K562 (cell line): ENCODE results near the gene SURF4. TPM values are rescaled to one million over a fixed set of nuclear protein-coding genes. Genes with fewer than 3 reads are reported as not detected.
A peak's percentile ranks its signal among the peaks of the same experiment; 100 is the strongest.

Source experiments
- ATAC-seq: fragments of 200-7000 bp; cut with Tn5 transposase; 3 replicates; pipeline ENCODE4 v1.9.1; 2020; ENCODE audit warnings: moderate library complexity
- BruUV-seq: library from RNA; stranded (reverse); fragments of 400-500 nt; replicated peaks from 2 replicates; lab custom pipeline; 2021; lab: Mats Ljungman, UMichigan
- CTCF ChIA-PET: fragments of 300-600 bp; formaldehyde crosslinking; extraction: SDS; loops from one replicate; lab custom pipeline; 2021; ENCODE audit warnings: low intra/inter-chr PET ratio; lab: Yijun Ruan, JAX
- POLR2A ChIA-PET: fragments of 300-600, 350-650 bp; sonication (Branson Sonifier 250); formaldehyde crosslinking; extraction: SDS; loops from one replicate; lab custom pipeline; 2021; ENCODE audit warnings: antibody characterized with exemption, inconsistent platforms; lab: Yijun Ruan, JAX
- DNase-seq, 4 experiments: peaks; one replicate each; pipeline versions ENCODE4 v3.0.0 to v3.0.0-alpha.2; 2011 to 2018; ENCODE audit warnings: low spot score in 3 of 4, mixed read lengths in 3 of 4; ENCODE audit errors: extremely low read depth in 1 of 4
- FAIRE-seq: peaks from 2 replicates; lab custom pipeline; 2011; peaks lifted over from hg19 to GRCh38; lab: Jason Lieb, UNC
- H2AFZ ChIP-seq: 2 replicates; pipeline ENCODE4 v1.6.0; 2011; ENCODE audit warnings: low read depth, low read length, control low read depth, inconsistent platforms
- H3K27ac ChIP-seq: fragments of 200-600 bp; 3 replicates; pipeline ENCODE4 v1.8.0; 2011; ENCODE audit warnings: low read depth, mild to moderate bottlenecking, control low read depth, inconsistent platforms, low read length, moderate library complexity, mixed read lengths; ENCODE audit errors: extremely low read depth
- H3K27me3 ChIP-seq, 2 experiments: fragments of 300-600 bp in 1 of 2; 2 replicates in 1 of 2; 3 replicates in 1 of 2; pipeline versions ENCODE4 v1.6.0 to v1.8.0; 2011; ENCODE audit warnings: inconsistent platforms in 2 of 2, low read length in 2 of 2, mild to moderate bottlenecking in 1 of 2, mixed read lengths in 1 of 2, moderate library complexity in 1 of 2; ENCODE audit not compliant: control insufficient read depth in 2 of 2, insufficient read depth in 2 of 2
- H3K36me3 ChIP-seq: fragments of 300-600 bp; 3 replicates; pipeline ENCODE4 v1.8.0; 2011; ENCODE audit warnings: mild to moderate bottlenecking, low read length, inconsistent platforms; ENCODE audit not compliant: control insufficient read depth, insufficient read depth
- H3K4me1 ChIP-seq, 2 experiments: fragments of 200-600 bp in 1 of 2; replicated peaks in 1 of 2; 2 replicates in 1 of 2; 3 replicates in 1 of 2; pipeline versions ENCODE4 v1.5.1 to v1.8.0; 2011; ENCODE audit warnings: inconsistent platforms in 2 of 2, low read length in 2 of 2, mild to moderate bottlenecking in 1 of 2, mixed read lengths in 1 of 2, moderate library complexity in 1 of 2; ENCODE audit not compliant: control insufficient read depth in 2 of 2, insufficient read depth in 2 of 2
- H3K4me2 ChIP-seq: 2 replicates; pipeline ENCODE4 v1.6.1; 2011; ENCODE audit warnings: low read length, control low read depth, inconsistent platforms, mixed read lengths; ENCODE audit not compliant: insufficient read depth
- H3K4me3 ChIP-seq: fragments of 200-600 bp; sonication (generic), shearing (Covaris generic); 2 replicates; pipeline ENCODE4 v1.5.1; 2016; ENCODE audit warnings: control low read depth, inconsistent platforms
- H3K79me2 ChIP-seq: fragments of 200-600 bp; 3 replicates; pipeline ENCODE4 v1.8.0; 2011; ENCODE audit warnings: low read length, inconsistent platforms; ENCODE audit not compliant: control insufficient read depth, insufficient read depth
- H3K9ac ChIP-seq, 2 experiments: 2 replicates each; pipeline versions ENCODE4 v1.6.0 to v1.6.1; 2011; ENCODE audit warnings: low read depth in 2 of 2, low read length in 2 of 2, control low read depth in 1 of 2, inconsistent platforms in 1 of 2, mild to moderate bottlenecking in 1 of 2, mixed read lengths in 1 of 2; ENCODE audit not compliant: insufficient read depth in 1 of 2
- H3K9me1 ChIP-seq: one replicate; pipeline ENCODE4 v1.6.0; 2011; ENCODE audit warnings: inconsistent platforms, mild to moderate bottlenecking, low read length, moderate library complexity; ENCODE audit not compliant: control insufficient read depth, insufficient read depth
- H3K9me3 ChIP-seq: replicated peaks from 2 replicates; pipeline ENCODE4 v1.5.1; 2011; ENCODE audit warnings: low read depth, low read length, inconsistent platforms; ENCODE audit not compliant: control insufficient read depth, insufficient read depth
- H4K20me1 ChIP-seq: replicated peaks from 2 replicates; pipeline ENCODE4 v1.6.1; 2011; ENCODE audit warnings: low read length, inconsistent platforms, mixed read lengths; ENCODE audit not compliant: control insufficient read depth, insufficient read depth
- ATF1 ChIP-seq, 2 experiments: fragments of 450-650 bp in 1 of 2; IDR thresholded peaks; 2 replicates each; pipeline ENCODE4 v1.6.1; 2016; ENCODE audit warnings: missing compliant biosample characterization in 1 of 2, missing genetic modification characterization in 1 of 2
- SPI1 ChIP-seq: IDR thresholded peaks from 2 replicates; pipeline ENCODE4 v1.6.1; 2011; ENCODE audit warnings: low read depth, low read length, control low read depth, borderline replicate concordance
- ZNF134 ChIP-seq: fragments of 250-450 bp; sonication (Bioruptor Pico); conservative IDR thresholded peaks from 2 replicates; pipeline ENCODE4 v1.4.0; 2020
- WGBS: fragments of 100-300 bp; shearing (Covaris generic); methylation state at CpG from one replicate; pipeline ENCODE4 v1.1.6; 2016; ENCODE audit warnings: low coverage, mixed read lengths; ENCODE audit not compliant: insufficient coverage; ENCODE audit errors: missing lambda C conversion rate; 5-methylcytosine and 5-hydroxymethylcytosine counted together
- in situ Hi-C: fragments of 300-500 bp; cut with MboI; formaldehyde crosslinking; loops from 4 replicates; pipeline ENCODE4 v1.15.0; 2018; ENCODE audit warnings: inconsistent platforms, mixed read lengths
- intact Hi-C: fragments of 100-400 bp; cut with micrococcal nuclease; formaldehyde crosslinking; loops from 2 replicates; pipeline ENCODE4 v1.14.2; 2022
- polyA plus RNA-seq, 8 experiments: library from polyadenylated mRNA; depleted of rRNA in 4 of 8; stranded (reverse) in 5 of 8; unstranded in 3 of 8; fragments of >200 nt; fragmentation: Nextera tagmentation in 2 of 8; fragmentation: Illumina TruSeq in 1 of 8; extraction: Ambion mirVana in 2 of 8; extraction: Trizol in 1 of 8; gene quantifications; 2 replicates each; pipeline versions ENCODE4 v1.2.1 to v1.2.3, GENCODE V29; 2011 to 2014; ENCODE audit warnings: inconsistent platforms in 1 of 8, missing spikeins in 1 of 8
- total RNA-seq, 7 experiments: library from RNA; depleted of rRNA in 6 of 7; stranded (reverse); fragments of >200 nt in 6 of 7; fragmentation: Illumina TruSeq in 2 of 7; extraction: Trizol in 2 of 7; gene quantifications; 2 replicates each; pipeline versions ENCODE4 v1.2.1 to v1.2.3, GENCODE V29; 2011 to 2021; ENCODE audit warnings: low replicate concordance in 1 of 7
- TF ChIP-seq, protein P1 (sequence below): sonication (generic); formaldehyde crosslinking; IDR thresholded peaks from 2 replicates; pipeline ENCODE4 v1.8.1; 2023; ENCODE audit warnings: missing genetic modification reagents, mild to moderate bottlenecking, borderline replicate concordance
- TF ChIP-seq, protein P2 (sequence below): sonication (generic); formaldehyde crosslinking; IDR thresholded peaks from 2 replicates; pipeline ENCODE4 v1.8.1; 2022; ENCODE audit warnings: missing genetic modification reagents
- TF ChIP-seq, protein P3 (sequence below): fragments of 450-650 bp; IDR thresholded peaks from 2 replicates; pipeline ENCODE4 v1.6.1; 2016; ENCODE audit warnings: low read depth

SURF4 gene
- total and polyA plus RNA-seq, 9 of the 15 experiments (the other 6 are each of a cell fraction or from before 2014, with no cell fraction given) = 8.4 to 176 (median 130) TPM

DNA sequence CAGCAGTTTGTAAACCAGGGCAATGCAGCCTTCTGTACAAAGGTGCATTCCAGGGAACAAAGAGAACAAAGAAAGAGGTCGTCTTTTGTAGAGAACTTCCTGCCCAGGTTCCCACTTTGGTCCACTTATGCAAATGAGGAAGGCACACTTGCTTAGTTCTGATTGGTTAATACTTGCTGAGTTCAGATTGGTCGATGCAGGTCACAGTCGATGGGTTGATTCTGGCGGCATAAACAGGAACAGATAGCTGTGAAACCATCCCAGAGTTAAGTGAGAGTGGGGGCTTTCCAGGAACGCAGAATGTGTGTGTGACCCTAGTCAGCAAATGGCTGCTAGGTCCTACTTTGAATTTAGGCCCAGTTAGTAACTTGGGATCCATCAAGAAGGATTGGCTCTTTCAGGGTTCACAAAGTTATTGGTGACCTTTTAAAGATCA lies 44.5 kb upstream of the SURF4 start:
- Histone ChIP-seq H3K27me3 (peaks cover 8 to 16% of the 10 kb centered on the region in 2 experiments; a peak in 4 of 5 replicates), H3K4me3 (no peak overlapping the region), H2AFZ (peak overlapping the region; percentile 38; the same call in 1 of the 2 replicates), H3K4me1 (peaks cover 24 to 39% of the 10 kb centered on the region in 2 experiments), H3K79me2 (peaks cover 25% of the 10 kb centered on the region), H3K27ac (no peak overlapping the region), H4K20me1 (no peaks in the 10 kb centered on the region), H3K9me3 (no peaks in the 10 kb centered on the region), H3K36me3 (peaks cover 15% of the 10 kb centered on the region), H3K9me1 (peaks cover 3% of the 10 kb centered on the region), H3K4me2 (no peak overlapping the region), H3K9ac (no peak overlapping the region)
- WGBS = 15% methylated on average over 5 of the region's 5 CpGs
- in situ Hi-C loops (no loop called here), intact Hi-C loops (no loop called here)
- BruUV-seq = no TSS peak
- CTCF ChIA-PET = interaction anchor here (0.6 kb wide), 1 partner anchor 225 kb away, joined by 5 read pairs; no protein-coding TSS in a partner anchor
- FAIRE-seq = peak; percentile 57
- peak in 1 of 4 experiments; percentile 67 for DNase-seq
- POLR2A ChIA-PET = no interaction called here
- no peak for ATAC-seq
- TF ChIP-seq SPI1 (peak; percentile 52; the same call in 1 of the 2 replicates), ATF1 (CRISPR knock-in tag; IDR thresholded peaks at IDR 0.05) (no peak), ATF1 (tag; IDR thresholded peaks at IDR 0.05) (no peak), ZNF134 (CRISPR knock-in tag) (no peak)
- TF ChIP-seq, protein P1, sequence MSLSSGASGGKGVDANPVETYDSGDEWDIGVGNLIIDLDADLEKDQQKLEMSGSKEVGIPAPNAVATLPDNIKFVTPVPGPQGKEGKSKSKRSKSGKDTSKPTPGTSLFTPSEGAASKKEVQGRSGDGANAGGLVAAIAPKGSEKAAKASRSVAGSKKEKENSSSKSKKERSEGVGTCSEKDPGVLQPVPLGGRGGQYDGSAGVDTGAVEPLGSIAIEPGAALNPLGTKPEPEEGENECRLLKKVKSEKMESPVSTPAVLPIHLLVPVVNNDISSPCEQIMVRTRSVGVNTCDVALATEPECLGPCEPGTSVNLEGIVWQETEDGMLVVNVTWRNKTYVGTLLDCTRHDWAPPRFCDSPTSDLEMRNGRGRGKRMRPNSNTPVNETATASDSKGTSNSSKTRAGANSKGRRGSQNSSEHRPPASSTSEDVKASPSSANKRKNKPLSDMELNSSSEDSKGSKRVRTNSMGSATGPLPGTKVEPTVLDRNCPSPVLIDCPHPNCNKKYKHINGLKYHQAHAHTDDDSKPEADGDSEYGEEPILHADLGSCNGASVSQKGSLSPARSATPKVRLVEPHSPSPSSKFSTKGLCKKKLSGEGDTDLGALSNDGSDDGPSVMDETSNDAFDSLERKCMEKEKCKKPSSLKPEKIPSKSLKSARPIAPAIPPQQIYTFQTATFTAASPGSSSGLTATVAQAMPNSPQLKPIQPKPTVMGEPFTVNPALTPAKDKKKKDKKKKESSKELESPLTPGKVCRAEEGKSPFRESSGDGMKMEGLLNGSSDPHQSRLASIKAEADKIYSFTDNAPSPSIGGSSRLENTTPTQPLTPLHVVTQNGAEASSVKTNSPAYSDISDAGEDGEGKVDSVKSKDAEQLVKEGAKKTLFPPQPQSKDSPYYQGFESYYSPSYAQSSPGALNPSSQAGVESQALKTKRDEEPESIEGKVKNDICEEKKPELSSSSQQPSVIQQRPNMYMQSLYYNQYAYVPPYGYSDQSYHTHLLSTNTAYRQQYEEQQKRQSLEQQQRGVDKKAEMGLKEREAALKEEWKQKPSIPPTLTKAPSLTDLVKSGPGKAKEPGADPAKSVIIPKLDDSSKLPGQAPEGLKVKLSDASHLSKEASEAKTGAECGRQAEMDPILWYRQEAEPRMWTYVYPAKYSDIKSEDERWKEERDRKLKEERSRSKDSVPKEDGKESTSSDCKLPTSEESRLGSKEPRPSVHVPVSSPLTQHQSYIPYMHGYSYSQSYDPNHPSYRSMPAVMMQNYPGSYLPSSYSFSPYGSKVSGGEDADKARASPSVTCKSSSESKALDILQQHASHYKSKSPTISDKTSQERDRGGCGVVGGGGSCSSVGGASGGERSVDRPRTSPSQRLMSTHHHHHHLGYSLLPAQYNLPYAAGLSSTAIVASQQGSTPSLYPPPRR (CRISPR knock-in tag) = no peak
- TF ChIP-seq, protein P2, sequence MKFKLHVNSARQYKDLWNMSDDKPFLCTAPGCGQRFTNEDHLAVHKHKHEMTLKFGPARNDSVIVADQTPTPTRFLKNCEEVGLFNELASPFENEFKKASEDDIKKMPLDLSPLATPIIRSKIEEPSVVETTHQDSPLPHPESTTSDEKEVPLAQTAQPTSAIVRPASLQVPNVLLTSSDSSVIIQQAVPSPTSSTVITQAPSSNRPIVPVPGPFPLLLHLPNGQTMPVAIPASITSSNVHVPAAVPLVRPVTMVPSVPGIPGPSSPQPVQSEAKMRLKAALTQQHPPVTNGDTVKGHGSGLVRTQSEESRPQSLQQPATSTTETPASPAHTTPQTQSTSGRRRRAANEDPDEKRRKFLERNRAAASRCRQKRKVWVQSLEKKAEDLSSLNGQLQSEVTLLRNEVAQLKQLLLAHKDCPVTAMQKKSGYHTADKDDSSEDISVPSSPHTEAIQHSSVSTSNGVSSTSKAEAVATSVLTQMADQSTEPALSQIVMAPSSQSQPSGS (CRISPR knock-in tag) = no peak
- TF ChIP-seq, protein P3, sequence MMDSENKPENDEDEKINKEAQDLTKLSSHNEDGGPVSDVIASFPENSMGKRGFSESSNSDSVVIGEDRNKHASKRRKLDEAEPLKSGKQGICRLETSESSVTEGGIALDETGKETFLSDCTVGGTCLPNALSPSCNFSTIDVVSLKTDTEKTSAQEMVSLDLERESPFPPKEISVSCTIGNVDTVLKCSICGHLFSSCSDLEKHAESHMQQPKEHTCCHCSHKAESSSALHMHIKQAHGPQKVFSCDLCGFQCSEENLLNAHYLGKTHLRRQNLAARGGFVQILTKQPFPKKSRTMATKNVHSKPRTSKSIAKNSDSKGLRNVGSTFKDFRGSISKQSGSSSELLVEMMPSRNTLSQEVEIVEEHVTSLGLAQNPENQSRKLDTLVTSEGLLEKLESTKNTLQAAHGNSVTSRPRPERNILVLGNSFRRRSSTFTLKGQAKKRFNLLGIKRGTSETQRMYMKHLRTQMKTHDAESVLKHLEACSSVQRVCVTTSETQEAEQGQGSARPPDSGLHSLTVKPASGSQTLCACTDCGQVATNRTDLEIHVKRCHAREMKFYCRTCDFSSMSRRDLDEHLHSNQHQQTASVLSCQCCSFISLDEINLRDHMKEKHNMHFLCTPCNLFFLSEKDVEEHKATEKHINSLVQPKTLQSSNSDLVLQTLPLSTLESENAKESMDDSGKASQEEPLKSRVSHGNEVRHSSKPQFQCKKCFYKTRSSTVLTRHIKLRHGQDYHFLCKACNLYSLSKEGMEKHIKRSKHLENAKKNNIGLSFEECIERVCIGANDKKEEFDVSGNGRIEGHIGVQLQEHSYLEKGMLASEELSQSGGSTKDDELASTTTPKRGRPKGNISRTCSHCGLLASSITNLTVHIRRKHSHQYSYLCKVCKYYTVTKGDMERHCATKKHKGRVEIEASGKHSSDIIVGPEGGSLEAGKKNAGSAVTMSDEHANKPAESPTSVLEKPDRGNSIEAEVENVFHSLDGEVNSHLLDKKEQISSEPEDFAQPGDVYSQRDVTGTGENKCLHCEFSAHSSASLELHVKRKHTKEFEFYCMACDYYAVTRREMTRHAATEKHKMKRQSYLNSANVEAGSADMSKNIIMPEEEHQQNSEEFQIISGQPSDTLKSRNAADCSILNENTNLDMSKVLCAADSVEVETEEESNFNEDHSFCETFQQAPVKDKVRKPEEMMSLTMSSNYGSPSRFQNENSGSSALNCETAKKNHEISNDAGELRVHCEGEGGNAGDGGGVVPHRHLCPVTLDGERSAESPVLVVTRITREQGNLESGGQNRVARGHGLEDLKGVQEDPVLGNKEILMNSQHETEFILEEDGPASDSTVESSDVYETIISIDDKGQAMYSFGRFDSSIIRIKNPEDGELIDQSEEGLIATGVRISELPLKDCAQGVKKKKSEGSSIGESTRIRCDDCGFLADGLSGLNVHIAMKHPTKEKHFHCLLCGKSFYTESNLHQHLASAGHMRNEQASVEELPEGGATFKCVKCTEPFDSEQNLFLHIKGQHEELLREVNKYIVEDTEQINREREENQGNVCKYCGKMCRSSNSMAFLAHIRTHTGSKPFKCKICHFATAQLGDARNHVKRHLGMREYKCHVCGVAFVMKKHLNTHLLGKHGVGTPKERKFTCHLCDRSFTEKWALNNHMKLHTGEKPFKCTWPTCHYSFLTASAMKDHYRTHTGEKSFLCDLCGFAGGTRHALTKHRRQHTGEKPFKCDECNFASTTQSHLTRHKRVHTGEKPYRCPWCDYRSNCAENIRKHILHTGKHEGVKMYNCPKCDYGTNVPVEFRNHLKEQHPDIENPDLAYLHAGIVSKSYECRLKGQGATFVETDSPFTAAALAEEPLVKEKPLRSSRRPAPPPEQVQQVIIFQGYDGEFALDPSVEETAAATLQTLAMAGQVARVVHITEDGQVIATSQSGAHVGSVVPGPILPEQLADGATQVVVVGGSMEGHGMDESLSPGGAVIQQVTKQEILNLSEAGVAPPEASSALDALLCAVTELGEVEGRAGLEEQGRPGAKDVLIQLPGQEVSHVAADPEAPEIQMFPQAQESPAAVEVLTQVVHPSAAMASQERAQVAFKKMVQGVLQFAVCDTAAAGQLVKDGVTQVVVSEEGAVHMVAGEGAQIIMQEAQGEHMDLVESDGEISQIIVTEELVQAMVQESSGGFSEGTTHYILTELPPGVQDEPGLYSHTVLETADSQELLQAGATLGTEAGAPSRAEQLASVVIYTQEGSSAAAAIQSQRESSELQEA = no peak
